Loucy (cell line): ENCODE measurements around the gene EDC4.

Source experiments
- CTCF ChIP-seq: fragments of 200-600 bp; sonication (generic); conservative IDR thresholded peaks from 2 replicates; pipeline ENCODE4 v1.5.1; 2014; ENCODE audit warnings: mild to moderate bottlenecking, antibody characterized with exemption, low read length
- EZH2phosphoT487 ChIP-seq: fragments of 200-600 bp; IDR thresholded peaks from 2 replicates; pipeline ENCODE4 v1.6.1; 2018; ENCODE audit warnings: antibody characterized with exemption, mild to moderate bottlenecking, moderate library complexity, borderline replicate concordance

DNA sequence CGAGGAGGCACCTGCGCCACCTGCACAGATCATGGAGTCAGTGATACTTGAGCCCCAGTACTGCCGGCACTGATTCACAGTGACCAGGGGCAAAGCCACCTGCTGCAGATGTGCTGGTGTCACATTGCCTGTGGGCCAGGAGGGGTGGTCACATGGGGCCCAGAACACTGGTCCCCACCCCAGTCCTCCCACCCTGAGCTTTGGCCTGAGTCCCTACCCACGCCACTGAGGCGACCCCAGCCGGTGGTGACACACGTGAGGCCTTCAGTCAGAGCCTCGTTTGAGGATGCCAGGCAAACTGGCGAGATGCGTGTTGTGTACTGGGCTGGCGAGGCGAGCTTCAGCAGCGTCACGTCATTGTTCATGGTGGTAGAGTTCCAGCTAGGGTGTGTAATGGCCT lies 57.3 kb downstream of the EDC4 start:
- TF ChIP-seq CTCF, result no peak
- TF ChIP-seq EZH2phosphoT487, result no peak
